ENCODE results near the gene IGFBP4. TPM values are rescaled to one million over a fixed set of nuclear protein-coding genes. Genes with fewer than 3 reads are reported as not detected.

The IGFBP4 gene
- total and polyA plus RNA-seq, 2 donors (not counting 1 experiment from before 2014, with no cell fraction given) = 4.6 to 31.3 TPM

GRCh38 chr17:40490982-40491381, 47.7 kb downstream of the IGFBP4 start:
- H3K4me2 ChIP-seq (replicated peaks; ENCODE audit: low read depth, low read length, poor library complexity, severe bottlenecking) = peak overlapping the region; percentile 53
- H3K9ac ChIP-seq (ENCODE audit: low read length) = no peak overlapping the region
- 100% methylated on average over 1 of the region's 2 CpGs for WGBS (ENCODE audit: insufficient coverage)
- no peak overlapping the region for H3K4me3 Mint-ChIP-seq
- DNase-seq (no peak), ATAC-seq (ENCODE audit: low read depth) (no peak)
- H3K9me3 ChIP-seq (ENCODE audit: control extremely low read depth in 1 of 3, control insufficient read depth in 2 of 3, insufficient read depth in 1 of 3, low read length in 2 of 3) = no peaks in the 10 kb centered on the region
- H3K9me3 Mint-ChIP-seq (ENCODE audit: insufficient read depth) = no peaks in the 10 kb centered on the region
- H3K27ac ChIP-seq (ENCODE audit: low read length in 2 of 2) = no peak overlapping the region
- no peak for TF ChIP-seq CTCF (IDR thresholded peaks at IDR 0.05)
- no peak for TF ChIP-seq EZH2 (IDR thresholded peaks at IDR 0.05; ENCODE audit: borderline replicate concordance, insufficient read depth, low read depth, low read length, poor library complexity, severe bottlenecking)
- no peaks in the 10 kb centered on the region for H3K79me2 ChIP-seq (ENCODE audit: control insufficient read depth, insufficient read depth, low read length)
- peaks cover 18 to 31% of the 10 kb centered on the region in 2 donors for H3K4me1 ChIP-seq (ENCODE audit: control insufficient read depth in 2 of 2, insufficient read depth in 2 of 2, low read length in 2 of 2)
- H2AFZ ChIP-seq (ENCODE audit: insufficient read depth, low read depth, low read length, poor library complexity, severe bottlenecking) = no peak overlapping the region
- intact Hi-C loops (cut with micrococcal nuclease) = no loop called here
- no peaks in the 10 kb centered on the region for H4K20me1 ChIP-seq (ENCODE audit: control insufficient read depth, insufficient read depth, low read length, poor library complexity, severe bottlenecking)
- H3K27me3 ChIP-seq (replicated peaks in 1 of 4; ENCODE audit: control extremely low read depth in 1 of 4, control insufficient read depth in 3 of 4, insufficient read depth in 4 of 4, low read length in 3 of 4) = no peaks in the 10 kb centered on the region
- ChIA-PET CTCF (interaction anchor here (1.0 to 1.5 kb wide), 4 partner anchors 11 to 69 kb away, joined by 3 to 6 read pairs (median 4); partner anchors contain the start of gene TNS4), POLR2A (interaction anchor here (0.6 kb wide), 1 partner anchor 10 kb away, joined by 4 read pairs; no protein-coding TSS in a partner anchor)
- H3K36me3 ChIP-seq (replicated peaks in 1 of 2; ENCODE audit: control extremely low read depth in 1 of 2, control insufficient read depth in 1 of 2, extremely low read depth in 1 of 2, insufficient read depth in 2 of 2, low read length in 1 of 2) = no peaks in the 10 kb centered on the region
- no peaks in the 10 kb centered on the region for H3K27me3 Mint-ChIP-seq
- H3K4me3 ChIP-seq (ENCODE audit: control extremely low read depth in 1 of 5, extremely low read depth in 1 of 5, insufficient read depth in 1 of 5, low read depth in 2 of 5, low read length in 4 of 5) = no peak overlapping the region
- H3K27ac Mint-ChIP-seq = no peak overlapping the region
- H3K4me1 Mint-ChIP-seq = peaks cover 23% of the 10 kb centered on the region

GRCh38 chr17:40491486-40491885, 48.2 kb downstream of the IGFBP4 start:
- no peaks in the 10 kb centered on the region for H3K9me3 ChIP-seq (ENCODE audit: control extremely low read depth in 1 of 3, control insufficient read depth in 2 of 3, insufficient read depth in 1 of 3, low read length in 2 of 3)
- POLR2A ChIA-PET = no interaction called here
- Mint-ChIP-seq H3K27ac (no peak overlapping the region), H3K4me3 (no peak overlapping the region), H3K9me3 (ENCODE audit: insufficient read depth) (no peaks in the 10 kb centered on the region), H3K27me3 (no peaks in the 10 kb centered on the region), H3K4me1 (peaks cover 23% of the 10 kb centered on the region)
- H3K4me2 ChIP-seq (replicated peaks; ENCODE audit: low read depth, low read length, poor library complexity, severe bottlenecking) = no peak overlapping the region
- ATAC-seq (ENCODE audit: low read depth) (no peak), DNase-seq (no peak)
- H2AFZ ChIP-seq (ENCODE audit: insufficient read depth, low read depth, low read length, poor library complexity, severe bottlenecking) = no peak overlapping the region
- TF ChIP-seq CTCF (IDR thresholded peaks at IDR 0.05) (no peak), EZH2 (IDR thresholded peaks at IDR 0.05; ENCODE audit: borderline replicate concordance, insufficient read depth, low read depth, low read length, poor library complexity, severe bottlenecking) (no peak)
- no peak overlapping the region for H3K9ac ChIP-seq (ENCODE audit: low read length)
- H3K4me3 ChIP-seq (ENCODE audit: control extremely low read depth in 1 of 5, extremely low read depth in 1 of 5, insufficient read depth in 1 of 5, low read depth in 2 of 5, low read length in 4 of 5) = no peak overlapping the region
- intact Hi-C loops (cut with micrococcal nuclease) = no loop called here
- H4K20me1 ChIP-seq (ENCODE audit: control insufficient read depth, insufficient read depth, low read length, poor library complexity, severe bottlenecking) = no peaks in the 10 kb centered on the region
- CTCF ChIA-PET = interaction anchor here (1.0 to 1.5 kb wide), 3 partner anchors 10 to 41 kb away, joined by 3 to 4 read pairs (median 4); partner anchors contain the start of gene TNS4
- H3K79me2 ChIP-seq (ENCODE audit: control insufficient read depth, insufficient read depth, low read length) = no peaks in the 10 kb centered on the region
- H3K27ac ChIP-seq (ENCODE audit: low read length in 2 of 2) = no peak overlapping the region
- H3K36me3 ChIP-seq (replicated peaks in 1 of 2; ENCODE audit: control extremely low read depth in 1 of 2, control insufficient read depth in 1 of 2, extremely low read depth in 1 of 2, insufficient read depth in 2 of 2, low read length in 1 of 2) = no peaks in the 10 kb centered on the region
- 90% methylated on average over 5 of the region's 7 CpGs for WGBS (ENCODE audit: insufficient coverage)
- H3K27me3 ChIP-seq (replicated peaks in 1 of 4; ENCODE audit: control extremely low read depth in 1 of 4, control insufficient read depth in 3 of 4, insufficient read depth in 4 of 4, low read length in 3 of 4) = no peaks in the 10 kb centered on the region
- peaks cover 18 to 31% of the 10 kb centered on the region in 2 donors for H3K4me1 ChIP-seq (ENCODE audit: control insufficient read depth in 2 of 2, insufficient read depth in 2 of 2, low read length in 2 of 2)
